ENCODE data around the gene IL37. TPM values are rescaled to one million over a fixed set of nuclear protein-coding genes. Genes with fewer than 3 reads are reported as not detected.

The IL37 gene
- total and polyA plus RNA-seq, 4 donors, result 1.4 TPM; not detected in 3

DNA sequence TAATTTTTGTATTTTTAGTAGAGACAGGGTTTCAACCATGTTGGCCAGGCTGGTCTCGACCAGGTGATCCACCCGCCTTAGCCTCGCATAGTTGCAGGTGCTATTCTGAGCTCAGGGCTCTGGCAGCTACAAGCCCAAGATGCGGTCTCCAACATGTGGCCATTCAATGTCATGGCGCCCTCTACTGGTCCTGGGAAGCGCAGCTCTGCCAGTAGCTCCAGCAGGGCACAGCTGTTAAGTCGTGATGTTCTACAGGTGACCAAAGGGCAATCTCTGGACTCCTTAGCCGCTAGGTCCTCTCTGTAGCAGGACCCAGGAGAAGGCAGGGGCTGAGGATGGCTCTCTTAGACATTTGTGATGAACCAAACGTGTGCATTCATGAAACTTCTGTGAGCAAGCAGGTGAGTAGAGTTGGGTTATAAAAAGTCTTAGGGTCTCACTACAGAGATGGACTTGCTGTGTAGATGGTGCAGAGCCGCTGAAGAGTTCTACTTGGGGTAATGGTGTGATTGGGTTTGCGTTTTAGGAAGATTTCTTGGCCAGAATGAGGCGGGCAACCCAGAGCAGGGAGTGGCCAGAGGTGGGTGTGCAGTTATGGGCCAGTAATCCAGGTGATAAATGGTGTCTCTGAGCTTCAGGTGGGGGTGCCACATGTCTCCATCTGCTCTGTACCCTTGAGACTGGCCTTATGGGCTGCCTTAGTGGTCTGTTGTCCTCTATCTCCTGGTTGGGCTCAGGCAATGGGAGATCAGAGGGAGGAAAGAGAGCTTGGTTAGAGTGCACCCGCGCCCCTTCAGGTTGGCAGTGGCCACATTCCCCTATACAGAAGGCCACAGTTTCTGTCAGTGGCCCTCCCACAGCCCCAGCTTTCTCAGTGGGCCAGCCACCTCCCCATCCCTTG, 31.0 kb downstream of the IL37 start:
- no peaks in the 10 kb centered on the region for H3K36me3 ChIP-seq (ENCODE audit: control insufficient read depth in 4 of 4, insufficient read depth in 4 of 4, low read length in 4 of 4)
- peak; percentile 54 for TF ChIP-seq CTCF (IDR thresholded peaks at IDR 0.05; ENCODE audit: control extremely low read depth, extremely low read depth)
- H3K27me3 ChIP-seq (ENCODE audit: control insufficient read depth in 3 of 3, insufficient read depth in 3 of 3, low read length in 2 of 3), result no peaks in the 10 kb centered on the region
- peaks cover 0 to 6% (median 2%) of the 10 kb centered on the region in 4 donors for H3K9me3 ChIP-seq (ENCODE audit: control insufficient read depth in 4 of 4, insufficient read depth in 3 of 4, low read length in 3 of 4)
- 29 to 35% methylated on average over 14 of the region's 14 CpGs for WGBS, 2 donors
- no peak overlapping the region for H3K4me3 ChIP-seq
- H3K9ac ChIP-seq (ENCODE audit: insufficient read depth in 1 of 2, low read length in 2 of 2), result no peak overlapping the region
- H3K27ac ChIP-seq (ENCODE audit: low read depth in 1 of 2, low read length in 1 of 2), result no peak overlapping the region
- peaks cover 0 to 4% (median 0%) of the 10 kb centered on the region in 5 donors for H3K4me1 ChIP-seq (ENCODE audit: control insufficient read depth in 5 of 5, insufficient read depth in 5 of 5, low read length in 5 of 5)
- ATAC-seq (ENCODE audit: insufficient read depth, low FRiP score), result peak; percentile 83
- DNase-seq, result peak; percentile 79 to 84 (median 79)

- ATAC-seq (ENCODE audit: insufficient read depth, low FRiP score), result no peak
- DNase-seq, result no peak
Observed at GRCh38 chr2:112942654-112943002, 31.7 kb downstream of the IL37 start.

DNA sequence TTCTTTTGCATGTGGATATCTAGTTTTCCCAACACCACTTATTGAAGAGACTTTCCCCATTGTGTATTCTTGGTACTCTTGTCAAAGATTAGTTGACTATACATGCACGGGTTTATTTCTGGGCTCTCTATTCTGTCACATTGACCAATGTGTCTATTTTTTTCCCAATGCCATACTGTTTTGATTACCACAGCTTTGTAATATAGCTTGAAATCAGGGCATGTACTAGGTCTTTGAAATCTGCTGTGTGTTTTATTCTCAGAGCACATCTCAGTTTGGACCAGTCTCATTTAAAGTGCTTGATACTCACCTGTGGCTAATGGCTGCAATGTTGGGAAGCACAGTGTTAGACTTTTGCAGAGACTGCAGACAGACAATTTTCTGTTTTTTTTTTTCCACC, 34.0 kb downstream of the IL37 start:
- H3K4me3 ChIP-seq, result no peak overlapping the region
- H3K9me3 ChIP-seq (ENCODE audit: control insufficient read depth in 4 of 4, insufficient read depth in 3 of 4, low read length in 3 of 4), result peaks cover 0 to 9% (median 5%) of the 10 kb centered on the region in 4 donors
- ATAC-seq (ENCODE audit: insufficient read depth, low FRiP score), result no peak
- no peaks in the 10 kb centered on the region for H3K36me3 ChIP-seq (ENCODE audit: control insufficient read depth in 4 of 4, insufficient read depth in 4 of 4, low read length in 4 of 4)
- H3K9ac ChIP-seq (ENCODE audit: insufficient read depth in 1 of 2, low read length in 2 of 2), result no peak overlapping the region
- H3K4me1 ChIP-seq (ENCODE audit: control insufficient read depth in 5 of 5, insufficient read depth in 5 of 5, low read length in 5 of 5), result peaks cover 0 to 2% (median 0%) of the 10 kb centered on the region in 5 donors
- no peak for TF ChIP-seq CTCF (IDR thresholded peaks at IDR 0.05; ENCODE audit: control extremely low read depth, extremely low read depth)
- no peak overlapping the region for H3K27ac ChIP-seq (ENCODE audit: low read depth in 1 of 2, low read length in 1 of 2)
- WGBS, 2 donors, result 85 to 97% methylated on average over 1 of the region's 1 CpG
- peaks cover 0 to 3% (median 0%) of the 10 kb centered on the region in 3 donors for H3K27me3 ChIP-seq (ENCODE audit: control insufficient read depth in 3 of 3, insufficient read depth in 3 of 3, low read length in 2 of 3)
- DNase-seq, result no peak

More at GRCh38 chr2:112942654-112943002, 31.7 kb downstream of the IL37 start:
- Histone ChIP-seq H3K9ac (ENCODE audit: insufficient read depth in 1 of 2, low read length in 2 of 2) (no peak overlapping the region), H3K9me3 (ENCODE audit: control insufficient read depth in 4 of 4, insufficient read depth in 3 of 4, low read length in 3 of 4) (peaks cover 0 to 9% (median 4%) of the 10 kb centered on the region in 4 donors), H3K4me1 (ENCODE audit: control insufficient read depth in 5 of 5, insufficient read depth in 5 of 5, low read length in 5 of 5) (peaks cover 0 to 4% (median 0%) of the 10 kb centered on the region in 5 donors), H3K36me3 (ENCODE audit: control insufficient read depth in 4 of 4, insufficient read depth in 4 of 4, low read length in 4 of 4) (no peaks in the 10 kb centered on the region), H3K4me3 (no peak overlapping the region), H3K27me3 (ENCODE audit: control insufficient read depth in 3 of 3, insufficient read depth in 3 of 3, low read length in 2 of 3) (no peaks in the 10 kb centered on the region), H3K27ac (ENCODE audit: low read depth in 1 of 2, low read length in 1 of 2) (no peak overlapping the region)
- TF ChIP-seq CTCF (IDR thresholded peaks at IDR 0.05; ENCODE audit: control extremely low read depth, extremely low read depth), result no peak
- 73 to 78% methylated on average over 2 of the region's 2 CpGs for WGBS, 2 donors
